Fibroblast of skin of right quadriceps (primary cell): ENCODE results near the gene LOXHD1.

Experiments used
- DNase-seq: peaks from one replicate; pipeline ENCODE4 v3.0.0-alpha.2; 2013

The LOXHD1 gene

GRCh38 chr18:46474487-46475389 is 182.3 kb downstream of the LOXHD1 start:
- no peak for DNase-seq

DNA sequence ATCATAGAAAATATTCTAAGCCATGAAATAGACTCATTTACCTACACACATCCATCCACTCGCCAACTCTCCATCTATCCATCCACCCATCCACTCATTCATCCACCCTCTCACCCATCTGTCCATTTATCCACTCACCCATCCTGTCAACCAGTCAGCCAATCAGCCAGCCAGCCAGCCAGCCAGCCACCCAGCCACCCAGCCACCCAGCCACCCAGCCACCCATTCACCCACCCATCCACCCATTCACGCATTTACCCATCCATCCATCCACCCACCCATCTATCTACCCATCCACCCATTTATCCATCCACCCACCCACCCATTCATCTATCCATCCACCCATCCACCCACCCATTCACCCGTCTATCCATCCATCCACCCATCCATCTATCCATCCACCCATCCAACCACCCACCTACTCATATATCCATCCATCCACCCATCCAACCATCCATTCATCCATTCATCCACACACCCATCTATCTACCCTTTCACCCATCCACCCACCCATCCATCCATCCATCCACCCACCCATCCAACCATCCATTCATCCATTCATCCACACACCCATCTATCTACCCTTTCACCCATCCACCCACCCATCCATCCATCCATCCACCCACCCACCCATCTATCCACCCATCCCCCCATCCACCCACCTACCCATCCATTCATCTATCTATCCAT is 185.1 kb downstream of the LOXHD1 start:
- DNase-seq: no peak

DNA sequence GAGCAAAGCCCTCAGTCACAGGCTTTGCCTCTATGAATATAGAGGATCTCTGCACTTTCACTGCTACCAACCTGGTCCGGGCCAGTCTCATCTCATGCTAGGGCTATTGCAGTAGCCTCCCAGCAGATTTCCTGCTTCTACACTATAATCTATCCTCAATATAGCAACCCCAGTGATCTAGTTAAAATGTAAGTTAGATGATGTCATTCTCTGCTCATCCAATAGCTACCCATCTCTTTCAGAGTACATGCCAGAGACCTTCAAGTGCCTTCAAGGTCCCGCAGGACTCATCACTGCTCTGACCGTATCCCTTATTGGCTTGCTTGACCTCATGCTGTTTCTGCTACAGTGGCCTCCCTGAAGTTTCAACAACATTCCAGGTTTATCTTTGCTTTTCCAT is 186.3 kb downstream of the LOXHD1 start:
- DNase-seq: no peak

DNA sequence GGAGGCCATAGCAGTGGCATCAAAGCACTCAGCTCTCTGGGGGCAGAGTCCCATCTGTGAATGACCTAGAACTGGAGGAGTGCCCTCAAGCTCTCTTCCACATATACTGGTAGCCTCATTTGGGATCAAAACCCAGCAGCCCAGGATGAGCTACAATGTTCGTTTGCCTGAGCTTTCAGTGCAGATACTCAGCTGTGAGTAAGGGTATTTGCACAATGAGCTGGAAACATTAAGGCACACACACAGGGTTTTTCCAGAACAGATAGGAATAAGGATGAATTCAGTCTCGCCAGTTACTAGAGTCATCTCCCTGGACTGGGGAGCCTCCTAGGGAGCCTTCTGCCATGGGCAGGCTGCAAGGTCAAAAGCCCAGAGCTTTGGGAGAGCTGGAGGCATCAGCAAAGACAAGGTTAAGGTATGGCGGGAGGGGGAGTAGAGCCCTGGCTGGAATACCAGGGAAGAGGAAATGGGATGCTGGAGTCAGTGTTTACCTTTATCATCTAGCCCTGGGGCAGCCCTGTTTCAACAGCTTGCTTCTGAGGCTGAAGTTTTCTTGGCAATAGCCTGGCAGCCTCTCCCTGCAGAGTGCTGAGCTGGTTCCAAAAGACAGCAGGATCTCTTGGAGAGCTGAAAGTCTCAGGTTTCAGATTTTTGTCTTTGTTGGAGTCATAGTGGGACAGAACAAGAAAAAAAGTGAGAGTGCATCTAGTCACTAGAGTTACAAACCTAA is 187.7 kb downstream of the LOXHD1 start:
- no peak for DNase-seq

GRCh38 chr18:46468426-46469180 is 188.4 kb downstream of the LOXHD1 start:
- no peak for DNase-seq

- peak; percentile 9 for DNase-seq
Observed at GRCh38 chr18:46466234-46467160, 190.5 kb downstream of the LOXHD1 start.

DNA sequence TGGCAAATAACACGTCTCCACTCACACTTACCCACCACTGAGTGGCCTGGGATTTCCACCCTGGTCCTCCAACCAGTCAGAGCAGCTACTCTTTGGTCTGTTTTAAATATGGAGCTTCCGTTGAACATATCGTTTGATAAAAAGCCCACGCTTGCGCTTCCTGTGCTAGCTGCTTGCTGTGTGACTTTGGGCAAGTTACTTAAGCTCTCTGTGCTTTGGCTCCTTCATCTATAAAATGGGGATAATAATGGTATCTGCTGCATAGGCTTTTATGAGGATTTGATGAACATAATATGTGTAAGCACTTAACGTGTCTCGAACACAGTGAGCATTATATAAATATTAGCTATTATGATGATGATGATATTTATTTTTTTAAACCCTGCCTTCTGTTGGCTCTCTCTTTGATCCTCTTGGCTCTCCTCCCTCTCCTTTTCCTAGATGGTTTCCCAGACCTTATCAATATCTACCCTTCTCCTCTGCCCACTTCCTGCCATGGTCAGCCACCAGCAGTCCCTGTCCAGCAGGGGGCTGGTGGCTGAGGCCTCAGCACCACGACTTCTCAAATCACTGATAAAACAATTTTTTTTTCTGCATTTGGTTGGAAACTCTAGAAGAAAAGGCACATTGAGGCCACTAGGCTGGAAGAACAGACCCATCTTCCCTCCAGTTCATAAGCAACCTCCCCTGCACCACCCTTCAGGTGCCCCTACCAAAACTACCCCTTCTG is 191.9 kb downstream of the LOXHD1 start:
- DNase-seq: no peak

DNA sequence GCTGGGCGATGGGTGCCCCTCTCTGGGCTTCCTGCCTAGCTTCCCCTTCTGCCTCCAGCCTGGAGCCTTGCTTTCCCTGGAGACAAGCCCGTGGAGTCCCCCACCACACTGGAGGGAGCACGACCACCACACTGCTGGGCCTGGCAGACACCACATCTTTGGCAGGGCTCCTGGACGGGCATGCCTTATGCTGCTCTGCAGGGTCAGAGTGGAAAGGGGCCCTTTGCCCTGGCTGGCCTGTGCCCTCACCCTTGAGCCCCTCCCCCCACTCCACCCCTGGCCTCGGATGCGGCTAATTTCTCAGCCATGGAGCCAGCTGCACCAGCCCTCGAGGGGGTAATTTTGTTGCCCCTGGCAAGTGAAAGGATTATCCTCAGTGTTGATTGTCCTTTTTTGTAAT is 194.5 kb downstream of the LOXHD1 start:
- no peak for DNase-seq

GRCh38 chr18:46461993-46462392 is 195.0 kb downstream of the LOXHD1 start:
- no peak for DNase-seq

DNA sequence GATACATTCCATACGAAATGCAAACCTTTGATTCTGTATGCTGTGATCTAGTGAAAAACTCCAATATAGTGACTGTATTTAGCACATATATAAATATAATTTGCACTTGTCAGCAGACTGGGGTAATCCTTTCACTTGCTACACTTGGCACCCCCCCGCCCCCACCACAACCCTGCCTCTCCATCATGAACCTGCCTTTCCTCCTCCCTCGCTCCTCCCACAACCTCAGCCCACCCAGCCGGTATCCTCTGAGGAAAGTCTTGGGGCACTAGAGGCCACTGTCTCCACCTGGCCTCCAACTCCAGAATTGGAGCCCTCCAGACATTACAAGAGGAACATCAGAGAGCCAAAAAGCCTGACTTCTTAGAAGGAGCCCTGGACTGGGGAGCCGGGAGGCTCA is 196.3 kb downstream of the LOXHD1 start:
- no peak for DNase-seq

- no peak for DNase-seq
Observed at GRCh38 chr18:46459789-46460455, 197.1 kb downstream of the LOXHD1 start.

DNA sequence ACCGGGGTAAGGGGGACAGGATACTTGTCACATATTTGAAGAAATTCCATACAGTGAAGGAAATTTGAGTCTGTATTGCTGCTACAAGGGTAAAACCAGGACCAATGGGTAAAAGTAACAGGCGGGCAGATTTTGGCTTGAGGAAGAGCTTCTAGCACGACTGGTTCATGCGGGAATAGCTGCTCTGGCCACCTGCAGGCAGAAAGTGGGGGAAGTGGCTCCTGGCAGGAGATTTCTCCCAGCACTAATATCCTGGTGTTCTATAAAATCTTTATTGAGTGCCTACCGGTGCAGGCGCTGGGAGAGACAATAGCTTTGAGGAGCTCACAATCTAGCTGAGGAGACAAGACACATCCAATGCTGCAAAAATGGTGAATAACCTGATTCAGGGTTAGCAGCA is 198.5 kb downstream of the LOXHD1 start:
- DNase-seq: no peak

GRCh38 chr18:46456691-46457090 is 200.3 kb downstream of the LOXHD1 start:
- DNase-seq: no peak

DNA sequence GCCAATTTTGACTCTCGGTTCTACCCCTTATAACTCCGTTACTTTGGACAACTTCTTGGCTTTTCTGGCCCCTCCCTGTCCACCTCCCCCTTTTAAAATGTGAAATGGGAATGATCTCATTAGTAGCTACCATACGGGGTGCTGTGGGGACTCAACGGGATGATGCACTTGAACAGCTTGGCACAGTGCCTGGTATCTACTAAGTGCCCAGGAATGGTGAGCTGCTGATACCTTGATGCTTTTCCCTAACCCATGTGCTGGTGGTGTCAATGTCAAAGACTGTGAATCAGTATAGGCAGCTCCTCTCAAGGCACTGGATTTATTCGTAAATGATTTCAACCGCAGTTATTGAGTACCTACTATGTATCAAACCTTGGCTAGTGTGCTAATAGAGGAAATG is 204.2 kb downstream of the LOXHD1 start:
- DNase-seq: peak; percentile 29

GRCh38 chr18:46449499-46449898 is 207.5 kb downstream of the LOXHD1 start:
- DNase-seq: no peak

GRCh38 chr18:46449033-46449432 is 208.0 kb downstream of the LOXHD1 start:
- no peak for DNase-seq

DNA sequence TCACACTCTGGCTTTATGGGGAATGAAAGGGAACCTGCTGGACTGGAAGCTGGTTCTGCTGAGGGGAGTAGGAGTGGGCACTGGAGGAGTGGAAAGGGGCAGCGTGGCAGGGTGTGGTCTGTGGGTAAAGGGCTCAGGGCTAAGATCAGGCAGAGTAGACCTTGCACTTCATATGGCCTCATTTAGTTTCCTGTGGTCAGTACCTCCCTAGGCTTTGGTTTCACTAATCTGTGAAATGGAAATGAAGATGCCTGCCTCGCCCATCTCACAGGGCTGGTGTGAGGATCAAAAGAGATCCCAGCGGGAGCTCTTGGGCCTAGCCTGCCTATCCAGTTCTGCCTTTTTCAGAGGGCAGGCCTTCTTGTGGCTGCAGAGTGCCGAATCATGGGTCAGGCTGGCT is 208.7 kb downstream of the LOXHD1 start:
- DNase-seq: no peak

DNA sequence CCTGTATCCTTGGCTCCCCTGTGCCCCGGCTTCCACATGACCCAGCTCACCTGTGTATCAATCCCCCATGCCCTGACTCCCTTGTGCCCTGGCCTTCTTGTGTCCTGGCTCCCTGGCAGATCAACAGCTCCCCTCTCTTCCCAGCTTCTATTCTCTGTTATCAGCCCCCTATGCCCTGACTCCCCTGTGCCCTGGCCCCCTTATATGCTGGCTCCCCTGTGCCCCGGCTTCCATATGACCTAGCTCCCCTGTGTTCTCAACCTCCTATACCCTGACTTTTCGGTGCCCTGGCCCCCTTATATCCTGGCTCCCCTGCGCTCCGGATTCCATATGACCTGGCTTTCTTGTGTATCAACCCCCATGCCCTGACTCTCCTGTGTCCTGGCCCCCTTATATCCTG is 209.2 kb downstream of the LOXHD1 start:
- no peak for DNase-seq

DNA sequence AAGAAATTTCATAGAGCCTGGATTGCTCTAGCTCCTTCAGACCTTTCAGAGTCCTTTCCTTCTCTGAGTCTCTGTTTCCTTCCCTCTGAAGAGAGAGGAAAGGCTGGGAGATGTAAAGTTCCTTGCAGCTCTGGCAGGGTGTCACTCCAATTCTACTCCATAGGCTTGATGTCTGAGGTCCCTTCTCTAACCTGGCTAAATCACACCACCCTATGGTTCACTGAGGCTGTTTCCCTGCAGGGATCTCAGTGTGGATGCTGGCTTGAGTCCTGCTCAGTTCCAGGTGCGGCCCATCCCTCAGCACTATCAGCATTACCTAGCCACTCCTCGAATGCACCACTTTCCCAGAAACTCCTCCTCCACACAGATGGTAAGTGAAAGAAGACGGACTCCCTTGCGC is 209.7 kb downstream of the LOXHD1 start:
- no peak for DNase-seq

- DNase-seq: no peak
Observed at GRCh38 chr18:46445522-46446313, 211.3 kb downstream of the LOXHD1 start.
